Activated T-cell treated with anti-CD3 and anti-CD28 coated beads for 48 hours (primary cell): Measurements from ENCODE around the gene PRSS33.

Source experiments
- DNase-seq: peaks from one replicate; pipeline ENCODE4 v3.0.0-alpha.2; 2020; ENCODE audit warnings: low read depth

Gene PRSS33

GRCh38 chr16:2820836-2821486, 33.6 kb upstream of the PRSS33 start:
- DNase-seq, result no peak

DNA sequence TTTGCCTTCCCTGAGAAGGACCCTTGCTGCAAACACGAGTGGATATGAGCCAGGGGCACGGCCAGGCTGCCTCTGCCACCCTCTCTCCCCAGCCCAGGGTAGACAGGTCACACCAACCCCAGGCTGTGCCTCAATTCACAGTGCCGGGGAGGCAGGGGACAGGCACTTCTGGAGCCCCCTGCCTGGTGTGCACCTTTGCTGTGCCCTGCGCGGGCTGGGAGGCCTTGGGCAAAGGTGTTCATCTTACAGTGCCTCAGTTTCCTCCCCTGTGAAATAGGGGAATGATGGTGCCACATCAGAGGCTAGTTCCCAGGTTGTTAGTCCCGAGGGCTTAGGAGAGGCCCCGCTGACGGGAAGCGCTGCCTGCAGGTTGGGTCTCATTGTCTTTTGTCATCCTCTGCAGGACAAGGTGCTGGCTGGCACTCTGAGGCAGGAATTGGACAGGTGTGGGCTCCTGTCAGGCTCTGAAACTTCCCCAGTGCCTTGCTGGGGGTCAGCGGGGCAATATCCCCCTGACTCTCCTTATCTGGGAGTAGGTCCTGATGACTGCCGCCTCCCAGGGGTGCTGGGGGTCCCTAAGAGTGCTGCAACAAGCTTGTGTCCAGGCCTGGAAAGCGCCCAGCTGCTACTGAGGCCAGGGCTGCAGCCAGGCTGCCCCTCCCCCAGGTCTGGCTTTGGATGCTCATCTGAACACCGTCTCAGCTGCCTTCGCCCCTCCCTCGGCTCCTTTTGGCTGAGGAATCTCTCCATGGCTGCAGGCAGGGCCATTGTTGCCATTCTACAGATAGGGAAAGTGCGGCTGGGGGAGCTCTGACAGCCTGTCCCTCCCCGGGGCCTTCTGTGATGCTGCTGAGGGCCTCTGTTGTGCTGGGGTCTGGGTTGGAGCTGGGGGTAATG, 32.8 kb upstream of the PRSS33 start:
- no peak for DNase-seq

DNA sequence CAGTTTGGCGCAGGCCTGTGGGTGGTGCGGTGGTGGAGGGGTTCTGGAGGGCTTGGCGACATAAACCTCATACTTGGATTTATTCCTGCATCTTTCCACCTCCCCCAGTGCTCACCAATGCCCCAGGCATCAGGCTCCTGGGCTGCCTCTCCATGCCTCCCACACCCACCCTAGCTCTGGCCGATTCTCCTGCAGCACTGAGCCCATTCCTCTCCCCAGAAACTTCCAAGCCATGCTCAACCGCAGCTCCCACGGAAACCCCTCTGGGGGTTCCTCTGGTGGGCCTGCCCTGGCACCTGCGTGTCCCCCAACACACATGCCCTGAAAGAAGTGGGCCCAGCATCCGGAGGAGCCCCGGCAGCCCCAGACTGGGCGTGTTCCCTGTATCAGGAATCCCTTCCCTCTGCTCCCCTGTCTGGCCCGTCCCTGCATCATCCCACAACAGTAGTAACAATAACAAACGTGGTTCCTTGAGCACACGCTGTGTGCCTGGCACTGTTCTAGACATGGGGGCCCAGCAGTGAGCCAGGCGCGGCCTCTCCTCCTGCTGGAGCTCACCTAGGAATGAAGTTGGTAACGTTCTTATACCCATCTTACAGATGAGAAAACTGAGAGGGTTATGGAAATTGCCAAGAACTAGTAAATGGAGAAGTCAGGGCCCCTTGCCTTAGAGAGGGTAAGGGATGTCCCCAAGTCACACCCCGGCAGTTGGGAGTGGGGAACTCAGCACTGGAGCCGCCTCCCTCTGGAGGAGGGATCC, 32.0 kb upstream of the PRSS33 start:
- no peak for DNase-seq

DNA sequence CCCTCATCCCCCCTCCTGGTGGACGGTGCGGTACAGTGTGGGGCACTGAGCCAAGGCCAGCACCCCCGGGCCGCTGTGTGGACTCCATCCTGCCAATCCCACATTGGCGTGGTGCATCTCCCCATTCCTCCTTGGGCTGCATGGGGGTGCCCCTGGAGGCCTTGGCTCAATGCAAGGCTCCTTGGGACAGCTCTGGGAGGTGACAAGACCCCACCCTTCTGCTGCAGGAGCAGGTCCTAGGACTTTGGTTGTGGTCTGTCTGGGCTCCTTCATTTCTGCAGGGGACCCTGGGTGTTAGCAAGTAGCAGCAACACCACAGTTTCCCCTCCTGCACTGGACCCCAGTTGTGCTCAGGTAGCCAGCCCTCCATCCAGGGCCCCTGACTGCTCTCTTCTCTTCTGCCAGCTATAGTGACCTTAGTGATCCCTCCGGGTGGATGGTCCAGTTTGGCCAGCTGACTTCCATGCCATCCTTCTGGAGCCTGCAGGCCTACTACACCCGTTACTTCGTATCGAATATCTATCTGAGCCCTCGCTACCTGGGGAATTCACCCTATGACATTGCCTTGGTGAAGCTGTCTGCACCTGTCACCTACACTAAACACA, 31.0 kb upstream of the PRSS33 start:
- no peak for DNase-seq

GRCh38 chr16:2817340-2818271, 30.2 kb upstream of the PRSS33 start:
- no peak for DNase-seq

- peak; percentile 42 for DNase-seq
These were observed 29.5 kb upstream of the PRSS33 start, which contains the start of gene PRSS21 for GRCh38 chr16:2816751-2817339. Gene PRSS21, plus strand, starts transcription at chr16:2817237. Its CDS starts 32 bp downstream, at chr16:2817269.

GRCh38 chr16:2815299-2815771, 28.0 kb upstream of the PRSS33 start:
- no peak for DNase-seq

- DNase-seq, result no peak
These were observed 27.4 kb upstream of the PRSS33 start for GRCh38 chr16:2814551-2815298.

DNA sequence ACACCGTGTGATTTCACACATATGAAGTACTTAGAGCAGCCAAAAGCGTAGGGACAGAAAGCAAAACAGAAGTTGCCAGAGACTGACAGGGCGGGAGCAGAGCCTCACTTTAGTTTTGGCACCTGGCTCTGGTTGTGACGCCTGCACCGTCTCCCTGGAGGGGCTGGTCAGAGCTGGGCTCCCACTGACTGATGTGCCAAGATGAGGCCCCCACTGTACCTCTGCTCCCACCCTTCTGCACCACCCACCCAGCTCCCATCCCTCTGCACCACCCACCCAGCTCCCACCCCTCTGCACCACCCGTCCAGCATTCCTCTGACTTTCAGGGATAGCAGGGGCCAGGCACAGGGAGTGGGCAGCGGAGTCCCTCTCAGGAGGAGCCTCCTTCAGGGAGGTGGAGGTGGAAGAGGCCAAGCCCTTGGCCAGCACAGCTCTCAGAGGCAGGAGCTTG, 26.4 kb upstream of the PRSS33 start:
- no peak for DNase-seq

DNA sequence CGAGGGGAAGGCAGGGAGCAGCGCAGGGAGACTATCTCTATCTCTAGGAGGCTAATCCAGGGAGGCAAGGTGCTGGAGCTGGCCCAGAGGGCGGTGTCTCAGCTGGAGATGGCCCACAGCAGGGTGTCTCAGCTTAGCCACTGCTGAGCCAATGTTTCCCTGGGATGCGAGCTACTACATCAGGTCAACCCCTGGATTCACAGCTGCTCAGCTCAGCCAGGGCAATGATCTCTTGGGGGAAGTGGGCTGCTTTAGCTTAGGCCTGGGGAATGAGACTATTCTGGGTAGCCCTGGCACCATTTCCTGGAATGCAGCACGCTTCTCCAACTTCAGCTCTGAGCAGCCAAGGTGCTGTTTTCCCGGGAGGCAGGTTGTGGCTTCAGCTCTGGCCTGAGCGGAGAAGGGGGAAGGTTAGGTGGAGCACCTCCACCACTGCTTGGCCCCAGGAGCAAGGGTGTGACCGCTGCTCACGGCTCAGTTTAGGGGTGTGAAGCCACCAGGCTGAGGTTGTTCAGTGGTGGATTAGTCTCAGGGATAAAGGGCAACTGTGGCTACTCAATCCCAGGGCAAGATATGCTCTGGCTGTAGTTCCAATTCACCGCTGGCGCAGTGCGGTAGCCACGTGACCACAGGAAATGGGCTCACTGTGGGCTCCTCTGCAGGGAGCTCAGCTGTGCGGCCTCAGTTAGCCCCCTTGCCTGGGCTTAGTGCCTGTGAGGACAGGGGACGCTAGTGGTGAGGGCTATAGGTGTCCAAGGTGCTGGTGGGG, 24.5 kb upstream of the PRSS33 start:
- DNase-seq, result no peak

GRCh38 chr16:2810651-2811050, 23.3 kb upstream of the PRSS33 start:
- no peak for DNase-seq

DNA sequence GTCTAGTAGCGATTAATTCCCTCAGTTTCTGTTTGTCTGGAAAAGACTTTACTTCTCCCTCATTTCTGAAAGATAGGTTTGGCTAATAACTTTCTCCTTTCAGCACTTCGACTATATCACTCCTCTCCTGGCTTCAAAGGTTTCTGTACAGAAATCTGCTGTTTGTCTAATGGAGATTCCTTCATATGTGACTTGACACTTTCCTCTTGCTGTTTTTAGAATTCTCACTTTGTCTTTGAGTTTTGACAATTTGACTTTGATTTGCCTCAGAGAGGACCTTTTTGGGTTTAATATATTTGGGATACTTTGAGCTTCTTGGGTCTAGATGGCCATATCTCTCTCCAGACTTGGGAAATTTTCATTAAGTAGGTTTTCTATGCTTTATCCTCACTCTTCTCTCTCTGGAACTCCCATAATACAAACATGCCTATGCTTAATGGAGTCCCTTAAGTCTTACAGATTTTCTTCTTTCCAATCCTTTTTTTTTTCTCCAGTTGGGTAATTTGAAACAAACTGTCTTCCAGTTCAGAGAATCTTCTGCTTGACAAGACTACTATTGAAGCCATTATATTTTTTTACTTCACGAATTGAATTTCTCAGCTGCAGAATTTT, 21.9 kb upstream of the PRSS33 start:
- DNase-seq, result no peak

- DNase-seq, result no peak
These were observed 20.8 kb upstream of the PRSS33 start for GRCh38 chr16:2808181-2808580.

GRCh38 chr16:2806286-2806685, 18.9 kb upstream of the PRSS33 start:
- DNase-seq, result no peak

GRCh38 chr16:2804728-2805127, 17.4 kb upstream of the PRSS33 start:
- DNase-seq, result no peak

- DNase-seq, result no peak
These were observed 16.3 kb upstream of the PRSS33 start for GRCh38 chr16:2803545-2804195.

DNA sequence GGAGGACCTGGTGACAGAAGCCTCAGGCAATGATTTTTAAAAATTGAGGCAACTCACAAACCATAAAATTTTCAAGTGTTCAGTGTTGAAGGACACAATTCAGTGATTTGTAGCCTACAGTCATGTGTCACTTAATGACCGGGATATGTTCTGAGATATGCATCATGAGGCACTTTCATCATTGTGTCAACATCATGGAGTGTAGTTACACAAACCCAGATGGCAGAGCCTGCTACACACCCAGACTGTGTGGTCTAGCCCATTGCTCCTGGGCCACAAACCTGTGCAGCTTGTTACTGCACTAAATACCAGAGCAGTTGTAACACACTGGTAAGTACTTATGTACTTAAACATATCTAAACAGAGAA, 12.5 kb upstream of the PRSS33 start:
- DNase-seq, result no peak
